Neutrophil (primary cell): ENCODE results near the gene PSMB7.
A peak's percentile ranks its signal among the peaks of the same experiment; 100 is the strongest.

Source experiments
- H3K27ac ChIP-seq: fragments of 200-600 bp; sonication (generic); 2 replicates; pipeline ENCODE4 v1.5.1; 2016; ENCODE audit warnings: mild to moderate bottlenecking, moderate library complexity
- H3K27me3 ChIP-seq: fragments of 200-600 bp; sonication (generic); 2 replicates; pipeline ENCODE4 v1.6.0; 2016; ENCODE audit warnings: mild to moderate bottlenecking
- H3K36me3 ChIP-seq: fragments of 200-600 bp; sonication (generic); 2 replicates; pipeline ENCODE4 v1.5.1; 2017
- H3K4me1 ChIP-seq, 2 experiments: fragments of 200-600 bp in 1 of 2; sonication (generic) in 1 of 2; 1 replicate in 1 of 2; 2 replicates in 1 of 2; pipeline versions ENCODE4 v1.5.1 to v1.6.1; 2013 to 2016; ENCODE audit warnings: low read depth in 1 of 2, low read length in 1 of 2, mild to moderate bottlenecking in 1 of 2, moderate library complexity in 1 of 2; ENCODE audit not compliant: control insufficient read depth in 1 of 2, insufficient read depth in 1 of 2
- H3K4me3 ChIP-seq, 2 experiments: fragments of 200-600 bp in 1 of 2; sonication (generic) in 1 of 2; 1 replicate in 1 of 2; 2 replicates in 1 of 2; pipeline ENCODE4 v1.5.1; 2013 to 2016; ENCODE audit warnings: low read depth in 1 of 2, low read length in 1 of 2, mild to moderate bottlenecking in 1 of 2, moderate library complexity in 1 of 2
- H3K9me3 ChIP-seq: fragments of 200-600 bp; sonication (generic); 2 replicates; pipeline ENCODE4 v1.5.1; 2016
- CTCF ChIP-seq: fragments of 200-600 bp; sonication (generic); IDR thresholded peaks from 2 replicates; pipeline ENCODE4 v1.5.1; 2016; ENCODE audit warnings: antibody characterized with exemption

Gene PSMB7

DNA sequence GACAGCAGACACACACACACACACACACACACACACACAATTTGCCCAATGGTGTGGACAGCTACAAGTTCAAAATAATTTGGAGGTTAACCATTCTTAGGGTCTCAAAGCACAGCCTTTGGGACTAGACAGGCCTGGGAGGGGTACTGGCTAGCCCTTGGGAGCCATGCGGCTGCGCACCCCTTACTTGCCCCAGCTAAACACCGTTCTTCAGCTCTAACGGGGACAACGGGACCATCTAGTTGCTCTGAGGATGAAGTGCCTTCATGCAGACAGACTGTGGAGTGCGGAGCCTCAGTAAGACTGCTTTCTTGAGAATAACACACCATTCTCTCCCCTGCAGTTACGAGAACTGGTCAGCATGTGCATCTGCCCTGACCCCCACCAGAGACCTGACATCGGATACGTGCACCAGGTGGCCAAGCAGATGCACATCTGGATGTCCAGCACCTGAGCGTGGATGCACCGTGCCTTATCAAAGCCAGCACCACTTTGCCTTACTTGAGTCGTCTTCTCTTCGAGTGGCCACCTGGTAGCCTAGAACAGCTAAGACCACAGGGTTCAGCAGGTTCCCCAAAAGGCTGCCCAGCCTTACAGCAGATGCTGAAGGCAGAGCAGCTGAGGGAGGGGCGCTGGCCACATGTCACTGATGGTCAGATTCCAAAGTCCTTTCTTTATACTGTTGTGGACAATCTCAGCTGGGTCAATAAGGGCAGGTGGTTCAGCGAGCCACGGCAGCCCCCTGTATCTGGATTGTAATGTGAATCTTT is 64.6 kb downstream of the PSMB7 start:
- peak overlapping the region; percentile 56 for H3K27ac ChIP-seq
- H3K4me3 ChIP-seq: no peak overlapping the region
- H3K9me3 ChIP-seq: no peaks in the 10 kb centered on the region
- TF ChIP-seq CTCF: no peak
- H3K27me3 ChIP-seq: no peaks in the 10 kb centered on the region
- H3K4me1 ChIP-seq: peaks cover 35% of the 10 kb centered on the region in 2 experiments
- H3K36me3 ChIP-seq: peaks cover 100% of the 10 kb centered on the region

GRCh38 chr9:124349675-124350493 is 65.4 kb downstream of the PSMB7 start:
- TF ChIP-seq CTCF: no peak
- Histone ChIP-seq H3K27ac (no peak overlapping the region), H3K27me3 (no peaks in the 10 kb centered on the region), H3K4me1 (peaks cover 32 to 35% of the 10 kb centered on the region in 2 experiments), H3K4me3 (no peak overlapping the region), H3K9me3 (no peaks in the 10 kb centered on the region), H3K36me3 (peaks cover 100% of the 10 kb centered on the region)

DNA sequence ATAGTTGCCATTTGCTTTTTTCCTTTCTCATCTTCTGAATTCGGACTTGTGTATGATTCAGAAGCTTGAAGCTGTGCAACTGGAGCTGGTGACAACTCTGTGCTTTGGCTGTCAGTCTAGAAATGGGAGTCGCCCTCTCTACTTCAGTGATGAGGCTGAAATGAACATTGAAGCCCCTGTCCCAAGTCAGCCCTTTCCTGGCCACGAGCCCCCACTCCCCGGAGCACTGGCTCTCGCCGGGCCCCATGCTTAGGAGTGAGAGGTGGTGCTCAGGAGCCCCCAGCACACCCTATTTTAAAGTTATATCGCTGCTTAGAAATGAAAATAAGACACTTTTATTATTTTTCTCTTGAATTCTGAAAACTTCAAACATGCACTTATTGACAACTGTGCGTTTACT is 66.0 kb downstream of the PSMB7 start:
- H3K27ac ChIP-seq: peak overlapping the region; percentile 11
- no peaks in the 10 kb centered on the region for H3K9me3 ChIP-seq
- TF ChIP-seq CTCF: no peak
- peaks cover 100% of the 10 kb centered on the region for H3K36me3 ChIP-seq
- H3K4me1 ChIP-seq: peaks cover 26 to 30% of the 10 kb centered on the region in 2 experiments
- no peaks in the 10 kb centered on the region for H3K27me3 ChIP-seq
- no peak overlapping the region for H3K4me3 ChIP-seq

DNA sequence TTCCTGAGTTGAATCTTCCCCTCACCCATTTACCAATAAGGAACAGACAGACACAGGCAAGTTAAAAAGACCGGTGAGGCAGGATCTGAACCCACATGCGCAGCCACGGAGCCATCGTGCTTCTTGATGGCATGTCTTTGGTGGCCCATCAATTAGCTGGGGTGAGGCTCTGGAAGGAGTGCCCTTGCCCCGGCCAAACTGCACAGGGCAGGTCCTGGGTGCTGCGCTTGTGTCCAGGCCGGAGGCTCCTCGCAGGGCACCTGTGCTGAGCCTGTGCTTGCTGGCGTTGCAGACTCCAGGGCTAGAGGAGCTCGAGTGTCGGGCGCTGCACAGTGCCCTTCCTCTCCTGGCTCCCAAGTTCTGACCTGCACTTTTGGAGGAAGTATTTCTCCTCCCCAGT is 66.4 kb downstream of the PSMB7 start:
- H3K36me3 ChIP-seq: peaks cover 100% of the 10 kb centered on the region
- peaks cover 22 to 26% of the 10 kb centered on the region in 2 experiments for H3K4me1 ChIP-seq
- H3K27ac ChIP-seq: peak overlapping the region; percentile 11

GRCh38 chr9:124348363-124348762 is 66.9 kb downstream of the PSMB7 start:
- no peak for TF ChIP-seq CTCF
- Histone ChIP-seq H3K27ac (peak overlapping the region; percentile 11), H3K4me3 (no peak overlapping the region), H3K27me3 (no peaks in the 10 kb centered on the region), H3K4me1 (peaks cover 17 to 23% of the 10 kb centered on the region in 2 experiments), H3K9me3 (no peaks in the 10 kb centered on the region), H3K36me3 (peaks cover 100% of the 10 kb centered on the region)

More for the DNA sequence above, 66.4 kb downstream of the PSMB7 start:
- no peak overlapping the region for H3K4me3 ChIP-seq
- TF ChIP-seq CTCF: no peak
- no peaks in the 10 kb centered on the region for H3K9me3 ChIP-seq
- no peaks in the 10 kb centered on the region for H3K27me3 ChIP-seq
